AG09309 (cell line): ENCODE data around the gene PCSK2.

Source experiments
- DNase-seq: peaks from one replicate; pipeline ENCODE4 v3.0.0-alpha.2; 2010; ENCODE audit warnings: low read depth
- H3K4me3 ChIP-seq: 2 replicates; pipeline ENCODE4 v1.5.1; 2011; ENCODE audit warnings: mild to moderate bottlenecking, low read depth, low read length, moderate library complexity; ENCODE audit not compliant: control insufficient read depth
- CTCF ChIP-seq: IDR thresholded peaks from 2 replicates; pipeline ENCODE4 v1.5.1; 2011; ENCODE audit warnings: mild to moderate bottlenecking, low read depth, low read length, inconsistent platforms; ENCODE audit not compliant: insufficient read depth, control insufficient read depth; ENCODE audit errors: missing control alignments

PCSK2 gene

GRCh38 chr20:17473659-17474058 lies 246.8 kb downstream of the PCSK2 start:
- no peak overlapping the region for H3K4me3 ChIP-seq
- no peak for TF ChIP-seq CTCF
- no peak for DNase-seq

GRCh38 chr20:17479063-17479657 lies 252.3 kb downstream of the PCSK2 start:
- no peak for DNase-seq
- no peak for TF ChIP-seq CTCF

GRCh38 chr20:17480696-17481095 lies 253.9 kb downstream of the PCSK2 start:
- TF ChIP-seq CTCF, result no peak
- DNase-seq, result no peak
- H3K4me3 ChIP-seq, result no peak overlapping the region

More at GRCh38 chr20:17479063-17479657, 252.3 kb downstream of the PCSK2 start:
- H3K4me3 ChIP-seq, result no peak overlapping the region

- TF ChIP-seq CTCF, result no peak
- DNase-seq, result no peak
- no peak overlapping the region for H3K4me3 ChIP-seq
These were observed 254.8 kb downstream of the PCSK2 start for GRCh38 chr20:17481661-17482060.

GRCh38 chr20:17482536-17482935 lies 255.7 kb downstream of the PCSK2 start:
- no peak for TF ChIP-seq CTCF
- H3K4me3 ChIP-seq, result no peak overlapping the region
- DNase-seq, result no peak

- DNase-seq, result no peak
- H3K4me3 ChIP-seq, result no peak overlapping the region
- no peak for TF ChIP-seq CTCF
These were observed 258.2 kb downstream of the PCSK2 start for GRCh38 chr20:17485017-17485416.

GRCh38 chr20:17488916-17489600 lies 262.2 kb downstream of the PCSK2 start:
- DNase-seq, result no peak
- H3K4me3 ChIP-seq, result no peak overlapping the region

More at GRCh38 chr20:17488916-17489600, 262.2 kb downstream of the PCSK2 start:
- no peak for TF ChIP-seq CTCF
